HTR-8/SVneo (cell line): ENCODE results near the gene PDGFRB.

Experiments
- DNase-seq: peaks from one replicate; pipeline ENCODE4 v3.0.0; 2011; ENCODE audit warnings: low spot score, mixed read lengths; ENCODE audit not compliant: insufficient read length
- FAIRE-seq: peaks from 2 replicates; lab custom pipeline; 2011; peaks lifted over from hg19 to GRCh38; lab: Jason Lieb, UNC

The PDGFRB gene

GRCh38 chr5:150135557-150136304 lies 19.9 kb downstream of the PDGFRB start:
- DNase-seq (no peak), FAIRE-seq (no peak)

DNA sequence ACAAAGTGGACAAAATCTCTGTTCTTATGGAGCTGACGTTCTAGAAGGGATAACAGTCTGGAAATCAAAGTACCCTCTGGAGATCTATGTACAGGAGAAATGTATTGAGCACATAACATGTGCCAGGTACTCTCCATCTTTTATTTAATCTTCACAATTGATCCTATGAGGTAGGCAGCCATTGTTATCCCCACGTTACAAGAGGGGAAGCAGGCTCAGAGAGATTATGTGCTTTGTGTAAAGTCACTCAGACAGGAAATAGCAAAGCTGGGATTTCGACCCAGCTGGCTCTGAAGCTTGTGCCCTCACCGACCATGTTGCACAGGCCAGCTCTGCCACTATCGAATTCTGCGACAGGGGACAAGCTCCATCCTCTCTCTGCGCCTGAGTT lies 21.5 kb downstream of the PDGFRB start:
- DNase-seq (no peak), FAIRE-seq (no peak)

- FAIRE-seq (no peak), DNase-seq (no peak)
These were observed 22.0 kb downstream of the PDGFRB start for GRCh38 chr5:150133581-150134197.

GRCh38 chr5:150132740-150133139 lies 22.9 kb downstream of the PDGFRB start:
- DNase-seq: no peak
- no peak for FAIRE-seq

DNA sequence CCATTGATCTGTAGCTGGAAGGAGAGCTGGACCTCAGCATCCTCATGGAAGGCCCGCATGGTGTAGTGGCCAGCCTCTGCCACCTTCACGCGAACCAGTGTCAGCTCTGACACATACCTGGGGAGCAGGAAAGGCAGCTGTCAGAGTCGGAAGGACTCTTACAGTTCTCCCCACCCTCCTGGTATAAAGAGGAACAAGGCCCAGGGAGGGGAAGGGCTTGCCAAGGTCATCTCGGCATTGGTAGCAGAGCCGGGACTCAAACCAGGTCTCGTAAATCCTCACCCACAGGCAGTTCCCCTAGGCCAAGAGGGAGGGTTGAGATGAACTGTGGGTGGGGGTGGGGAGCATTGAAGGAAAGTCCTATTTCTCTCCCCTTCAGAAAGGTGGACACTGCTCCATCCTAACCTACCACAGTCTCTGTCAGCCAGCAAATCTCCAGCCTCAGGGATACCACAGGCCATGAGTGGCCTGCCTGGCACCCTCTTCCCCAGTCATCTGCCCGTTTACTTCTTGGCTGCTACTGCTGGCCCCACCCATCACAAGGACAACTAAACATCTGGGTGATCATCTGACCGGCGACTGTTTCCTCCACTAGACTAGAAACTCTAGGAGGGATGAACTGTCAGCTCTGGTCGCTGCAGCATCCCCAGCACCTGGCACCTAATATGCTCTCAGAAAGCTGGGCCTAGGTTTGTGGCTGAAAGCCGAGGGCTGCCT lies 23.5 kb downstream of the PDGFRB start:
- no peak for FAIRE-seq
- DNase-seq: no peak

GRCh38 chr5:150131461-150131860 lies 24.2 kb downstream of the PDGFRB start:
- FAIRE-seq (no peak), DNase-seq (no peak)

DNA sequence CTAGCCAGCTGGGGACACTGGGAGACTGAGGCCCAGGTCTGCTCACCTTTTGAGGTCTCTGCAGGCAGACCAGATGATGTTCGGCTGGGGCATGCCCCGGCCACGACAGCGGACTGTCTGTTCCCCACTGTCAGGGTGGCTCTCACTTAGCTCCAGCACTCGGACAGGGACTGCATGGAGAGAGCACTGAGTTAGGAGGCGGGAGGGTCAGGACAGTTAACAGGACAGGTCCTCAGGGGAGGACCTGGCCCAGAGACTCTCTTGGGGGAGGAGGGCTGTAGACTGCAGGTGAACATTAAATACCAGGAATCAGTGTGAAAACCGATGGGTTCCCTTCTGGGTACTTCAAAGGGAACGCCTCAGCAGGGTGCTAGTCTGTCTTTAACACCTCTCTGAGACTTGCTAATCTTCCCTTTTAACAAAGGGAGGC lies 25.1 kb downstream of the PDGFRB start:
- no peak for FAIRE-seq
- DNase-seq: no peak

- DNase-seq (peak; percentile 75), FAIRE-seq (peak; percentile 44)
These were observed 25.7 kb downstream of the PDGFRB start for GRCh38 chr5:150129813-150130492.

DNA sequence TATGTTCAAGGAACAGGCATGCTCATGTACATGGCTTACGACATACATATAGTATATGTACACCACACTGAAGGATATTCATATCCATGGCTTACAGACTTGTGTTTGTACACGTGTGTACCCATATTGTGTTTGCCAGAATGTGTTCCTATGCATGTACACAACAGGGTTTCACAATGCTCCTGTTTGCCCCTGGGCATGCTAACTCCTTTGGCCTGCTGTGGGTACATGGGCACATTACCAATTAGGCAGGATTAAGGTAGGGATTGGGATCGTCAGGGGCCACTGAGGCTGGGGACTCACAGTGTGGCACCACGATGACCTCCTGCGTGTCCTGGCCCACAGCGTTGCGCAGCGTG lies 26.2 kb downstream of the PDGFRB start:
- FAIRE-seq (peak; percentile 77), DNase-seq (no peak)

- FAIRE-seq: no peak
- DNase-seq: no peak
These were observed 28.8 kb downstream of the PDGFRB start for GRCh38 chr5:150126921-150127265.

- DNase-seq (no peak), FAIRE-seq (no peak)
These were observed 29.3 kb downstream of the PDGFRB start for GRCh38 chr5:150126199-150126920.

GRCh38 chr5:150125334-150125733 lies 30.3 kb downstream of the PDGFRB start:
- DNase-seq (no peak), FAIRE-seq (no peak)

DNA sequence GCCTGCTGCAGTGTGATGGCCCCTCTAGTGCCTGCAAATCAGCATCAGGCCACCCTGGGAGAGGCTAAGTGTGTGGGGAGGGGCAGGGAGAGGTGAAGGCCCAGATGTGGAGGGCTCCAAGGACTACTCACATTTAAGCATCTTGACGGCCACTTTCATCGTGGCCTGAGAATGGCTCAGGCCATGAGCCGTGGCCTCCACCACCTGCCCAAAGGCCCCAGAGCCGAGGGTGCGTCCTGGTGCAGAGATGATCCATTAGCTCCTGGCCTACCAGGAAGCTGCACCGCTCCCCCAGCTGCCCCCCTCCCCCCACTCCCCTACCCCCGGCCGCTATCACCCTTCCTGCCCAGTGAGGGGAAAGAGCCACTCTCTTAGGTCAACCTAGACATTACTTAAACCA lies 31.0 kb downstream of the PDGFRB start:
- DNase-seq (no peak), FAIRE-seq (no peak)

GRCh38 chr5:150124111-150124557 lies 31.5 kb downstream of the PDGFRB start:
- DNase-seq (no peak), FAIRE-seq (no peak)

DNA sequence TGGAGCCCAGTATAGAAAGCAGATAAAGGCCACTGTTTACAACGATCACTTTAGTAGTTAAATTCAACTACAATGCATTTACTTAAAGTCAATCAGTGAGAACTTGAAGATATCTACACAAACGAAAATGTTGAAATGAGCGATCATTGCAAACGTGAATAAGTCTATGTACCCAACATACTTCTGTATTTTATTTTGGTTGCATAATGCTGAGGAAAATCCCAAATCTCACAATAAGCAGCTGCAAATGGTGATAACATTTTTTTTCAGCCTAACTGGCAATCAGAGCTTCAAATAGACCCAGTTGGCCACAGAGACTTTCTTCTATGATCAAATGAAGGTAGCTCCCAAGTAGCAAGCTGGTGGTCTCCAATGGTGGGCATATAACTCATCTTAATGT lies 32.1 kb downstream of the PDGFRB start:
- no peak for FAIRE-seq
- DNase-seq: no peak

- FAIRE-seq (no peak), DNase-seq (no peak)
These were observed 32.8 kb downstream of the PDGFRB start for GRCh38 chr5:150122536-150123481.

DNA sequence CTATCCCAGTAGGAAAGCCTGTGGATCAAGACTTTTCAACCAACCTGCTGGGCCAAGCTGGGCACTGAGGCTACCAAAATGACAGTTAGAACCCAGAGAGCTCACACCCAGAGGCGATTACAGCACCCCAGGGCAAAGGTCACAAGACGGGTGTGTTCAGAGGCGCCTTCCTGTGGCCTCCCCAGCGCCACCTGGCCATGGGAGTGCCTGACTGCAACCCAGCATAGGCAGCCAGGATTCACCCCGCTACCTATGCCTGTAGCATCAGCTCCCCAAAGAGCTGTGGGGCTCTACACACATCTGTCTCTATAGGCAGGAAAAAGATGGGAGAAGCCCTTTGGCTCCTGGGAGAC lies 33.5 kb downstream of the PDGFRB start:
- FAIRE-seq: no peak
- DNase-seq: no peak

GRCh38 chr5:150121448-150122157 lies 34.0 kb downstream of the PDGFRB start:
- no peak for FAIRE-seq

More at GRCh38 chr5:150121448-150122157, 34.0 kb downstream of the PDGFRB start:
- DNase-seq: no peak
